HG03571 (cell line): Measurements from ENCODE around the gene CXCL17.

ENCODE experiments used
- ATAC-seq: cut with Tn5 transposase; IDR thresholded peaks from one replicate; pipeline ENCODE4 v1.9.1; 2021; ENCODE audit not compliant: unreplicated experiment

The CXCL17 gene

DNA sequence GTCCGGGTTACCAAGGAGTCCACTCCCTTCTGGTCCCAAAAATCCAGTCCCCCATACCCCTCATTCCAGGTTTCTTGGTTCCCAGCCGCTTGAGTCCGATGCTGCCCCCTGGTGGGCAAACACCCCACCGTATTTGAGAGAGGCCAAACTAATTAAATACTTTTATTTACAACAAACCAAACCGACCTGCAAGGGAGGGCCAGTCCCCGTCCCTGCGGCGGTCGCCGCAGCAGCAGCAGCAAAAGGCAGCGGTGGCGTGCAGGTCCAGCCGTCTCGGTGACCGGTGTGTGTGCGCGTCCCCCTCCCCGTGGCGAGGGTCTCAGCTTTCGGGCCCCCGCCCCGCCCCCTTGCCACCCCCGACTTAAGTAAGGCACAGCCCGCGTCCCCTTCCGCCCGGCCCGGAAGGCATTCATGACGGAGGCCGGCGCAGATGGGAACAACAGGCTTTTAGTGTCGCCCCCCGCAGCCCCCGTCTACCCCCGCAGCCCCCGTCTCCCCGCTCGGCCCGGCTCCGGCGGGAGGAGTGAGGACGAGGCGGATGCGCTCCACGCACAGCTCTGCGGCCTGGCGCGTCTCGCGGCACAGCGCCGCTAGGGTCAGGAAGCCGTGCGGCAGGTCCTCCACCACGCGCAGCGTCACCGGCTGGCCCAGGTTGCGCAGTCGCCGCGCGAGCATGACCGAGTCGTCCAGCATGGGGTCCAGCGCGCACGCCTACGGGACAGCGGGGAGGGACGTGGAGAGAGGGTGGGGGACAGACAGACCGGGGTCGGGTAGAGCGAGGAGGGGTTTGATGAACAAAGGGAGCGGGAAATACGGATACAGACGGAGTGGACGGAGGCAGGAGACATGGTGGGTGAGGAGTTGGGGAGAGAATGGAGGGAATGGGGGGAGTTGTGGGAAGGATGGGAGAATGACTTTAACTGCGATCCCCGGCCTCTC, 41.1 kb downstream of the CXCL17 start:
- no peak for ATAC-seq

DNA sequence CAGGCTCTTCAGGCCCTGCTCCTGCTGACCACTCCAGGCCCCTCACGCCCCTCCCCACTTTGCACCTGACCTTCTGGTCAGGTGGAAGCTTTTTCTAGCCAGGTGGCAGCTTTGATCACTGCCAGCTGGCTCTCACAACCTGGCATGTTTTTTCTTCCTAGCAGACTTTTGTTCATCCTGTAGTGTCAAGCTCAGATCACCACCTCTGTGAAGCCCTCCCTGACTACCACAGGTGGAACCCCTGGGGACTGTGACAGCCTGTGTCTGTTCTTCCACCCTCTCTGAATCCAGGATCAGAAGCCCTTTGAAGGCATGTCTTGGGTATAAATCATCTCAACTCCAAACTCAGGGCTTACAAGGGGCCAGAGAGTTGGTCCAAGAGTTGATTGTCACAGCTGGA, 42.3 kb downstream of the CXCL17 start:
- ATAC-seq, result no peak

DNA sequence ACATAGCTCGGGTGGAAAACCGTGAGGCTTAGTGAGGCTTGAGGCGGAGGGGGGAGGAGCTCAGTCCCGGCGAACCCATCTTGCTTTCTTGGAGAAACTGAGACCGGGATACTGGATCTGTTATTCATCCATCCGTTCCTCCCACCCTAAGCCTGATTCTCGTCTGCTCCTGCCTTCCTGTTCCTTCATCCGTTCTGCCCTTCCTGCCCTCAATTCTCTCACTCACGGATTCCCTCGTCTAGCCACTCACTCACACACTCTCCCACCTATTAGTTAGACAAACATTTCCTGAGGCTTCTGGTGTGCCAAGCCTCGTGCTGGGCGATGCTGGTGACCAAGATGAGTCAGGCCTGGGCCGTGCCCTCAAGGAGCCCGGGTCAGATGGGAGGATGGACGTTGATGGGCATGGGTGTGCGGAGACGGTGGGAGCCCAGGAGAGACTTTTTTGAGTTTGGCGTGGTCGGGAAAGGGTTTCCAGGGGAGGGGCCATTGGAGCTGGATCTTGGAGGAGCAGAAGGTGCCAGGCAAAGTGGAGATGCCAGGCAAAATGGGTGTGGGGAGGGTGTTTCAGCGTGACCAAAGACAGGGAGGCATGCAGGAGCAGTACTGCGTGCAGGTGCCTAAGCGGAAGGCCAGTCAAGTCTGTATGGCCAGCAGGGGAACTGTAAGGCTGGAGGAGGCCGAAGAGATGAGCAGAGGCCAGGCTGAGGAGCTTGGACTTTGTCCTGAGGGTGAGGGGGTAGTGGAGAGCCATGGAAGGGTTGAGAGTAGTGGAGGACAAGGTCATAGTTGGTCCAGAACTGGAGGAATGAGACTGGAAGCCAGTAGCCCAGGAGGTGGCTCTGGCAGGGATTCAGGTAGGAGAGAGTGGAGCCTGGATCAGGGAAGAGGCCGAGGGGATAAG, 45.2 kb downstream of the CXCL17 start:
- ATAC-seq, result no peak

DNA sequence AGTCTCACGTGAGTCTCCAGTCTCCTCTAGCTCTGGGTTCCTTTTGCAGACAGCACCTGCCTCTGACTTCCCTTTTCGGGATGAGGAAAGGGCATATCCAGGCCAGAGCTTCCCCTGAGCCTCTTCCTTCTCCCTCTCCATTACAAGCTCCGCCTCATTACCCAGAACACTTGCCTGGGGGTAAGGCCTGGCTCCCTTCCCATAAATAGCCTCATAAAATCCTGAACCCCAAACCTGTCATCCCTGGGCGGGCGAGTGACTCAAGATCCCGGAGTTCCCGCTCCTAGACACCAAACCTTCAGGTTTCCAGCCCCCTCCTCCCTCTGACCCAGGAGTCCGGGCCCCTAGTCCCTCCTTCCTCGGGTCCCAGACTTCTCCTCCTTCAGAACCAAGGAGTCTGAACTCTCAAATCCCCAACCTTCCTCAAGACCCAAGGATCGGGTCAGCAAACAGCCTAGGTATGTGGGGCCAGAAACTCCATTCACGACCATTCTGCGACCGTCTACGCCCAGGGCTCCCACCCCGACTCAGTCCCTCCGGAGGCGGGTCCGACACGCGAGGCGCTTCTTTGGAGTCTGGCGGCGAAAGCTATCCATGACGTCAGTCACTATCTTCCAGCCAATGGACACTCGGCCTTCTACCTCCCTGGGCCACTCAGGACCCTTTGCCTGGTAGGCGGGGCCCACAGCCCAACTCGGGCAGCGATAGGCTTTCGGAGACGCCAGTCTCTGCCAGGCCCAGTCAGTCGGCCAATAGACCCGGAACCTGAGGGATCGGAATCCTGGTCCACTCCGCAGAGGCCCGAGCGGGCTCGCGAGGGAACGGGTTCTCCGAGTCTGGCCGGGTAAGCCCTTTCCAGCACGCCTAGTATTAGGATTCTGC, 46.1 kb downstream of the CXCL17 start:
- peak; percentile 97 for ATAC-seq

DNA sequence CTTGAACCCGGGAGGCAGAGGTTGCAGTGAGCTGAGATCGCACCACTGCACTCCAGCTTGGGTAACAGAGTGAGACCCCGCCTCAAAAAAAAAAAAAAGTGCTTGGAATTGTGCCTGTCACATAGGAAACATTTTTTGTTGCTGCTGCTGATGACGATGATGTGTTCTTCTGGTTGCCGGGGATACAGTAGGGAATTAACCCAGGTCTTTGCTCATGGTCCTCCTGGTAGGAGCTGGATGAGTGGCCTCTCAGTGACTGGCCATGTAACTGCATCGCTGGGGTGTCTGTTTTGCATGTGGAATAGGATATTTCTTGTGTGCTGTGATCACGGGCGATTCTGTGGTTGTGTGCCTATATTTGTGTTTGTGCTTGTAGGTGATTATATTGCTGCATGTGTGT, 48.0 kb downstream of the CXCL17 start:
- no peak for ATAC-seq

DNA sequence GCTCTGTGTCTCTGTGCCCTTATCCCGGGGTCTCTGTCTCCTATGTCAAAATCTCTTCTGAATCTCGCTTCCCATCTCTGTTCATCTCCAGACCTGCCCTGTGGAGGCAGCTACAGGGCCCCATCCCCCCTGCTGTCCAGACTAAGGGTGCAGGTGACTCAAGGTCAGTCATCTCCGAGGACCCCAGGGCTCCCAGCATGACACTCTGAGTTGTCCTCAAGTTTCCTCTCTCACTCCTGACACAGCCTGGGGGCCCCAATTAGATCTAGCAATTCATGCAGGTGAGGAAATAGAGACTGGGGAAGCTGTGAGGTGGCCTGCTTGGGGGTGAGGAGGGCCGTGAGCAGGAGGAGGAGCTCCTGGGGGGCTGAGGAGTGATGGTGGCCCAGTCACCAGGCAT, 50.6 kb downstream of the CXCL17 start:
- ATAC-seq, result no peak

DNA sequence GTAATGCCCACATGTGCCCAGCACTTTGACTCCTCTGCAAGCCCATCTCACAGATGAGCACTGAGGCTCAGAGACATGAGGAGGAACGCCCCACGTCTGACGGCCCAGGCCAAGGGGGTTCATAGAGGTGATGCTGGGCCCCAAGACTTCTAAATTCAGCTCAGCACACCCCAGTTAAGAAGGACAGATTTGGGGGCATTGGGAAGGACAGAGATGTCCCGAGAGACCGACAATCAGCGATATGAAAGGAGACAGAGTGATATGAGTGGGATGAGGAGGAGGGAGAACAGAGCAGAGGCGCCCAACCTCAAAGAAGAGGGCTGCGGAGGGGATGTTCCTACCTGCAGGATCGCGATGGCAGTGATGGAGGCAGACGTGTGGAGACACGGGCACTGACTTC, 52.8 kb downstream of the CXCL17 start, which contains the start of gene CNFN:
CNFN (minus strand) TSS at position 399 of the 400 bp plus-strand sequence. CDS start 1,260 bp downstream, outside the sequence.
- ATAC-seq, result no peak

DNA sequence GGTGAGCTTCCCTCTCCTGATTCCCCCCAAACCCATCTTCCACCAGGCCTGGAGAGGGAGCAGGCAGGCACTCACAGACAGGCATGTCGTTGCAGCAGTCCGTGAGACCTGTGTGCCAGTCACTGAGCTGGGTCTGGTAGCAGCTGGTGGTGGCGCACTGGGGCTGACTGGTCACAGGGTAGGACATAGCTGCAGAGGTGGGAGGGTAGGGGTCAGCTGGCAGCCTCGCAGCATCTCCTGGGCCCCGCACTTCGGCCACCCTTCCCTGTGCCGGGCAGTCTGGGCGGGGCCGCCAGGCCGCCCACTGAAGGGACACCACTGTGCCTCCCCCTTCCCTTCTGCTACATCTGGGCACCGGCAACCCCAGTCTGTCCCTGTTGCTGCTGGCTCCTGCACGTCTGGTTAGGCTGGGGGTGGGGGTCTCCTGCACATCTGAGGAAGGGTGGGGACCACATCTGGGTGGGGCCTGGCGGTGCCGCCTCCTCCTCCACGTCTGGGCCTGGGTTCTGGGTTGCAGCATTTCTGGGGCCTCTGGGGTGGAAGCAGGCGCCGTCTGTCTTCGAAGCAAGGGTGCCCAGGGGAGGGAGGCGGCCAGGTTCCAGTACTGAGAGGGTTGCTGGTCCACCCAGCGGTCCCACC, 53.8 kb downstream of the CXCL17 start:
- no peak for ATAC-seq

DNA sequence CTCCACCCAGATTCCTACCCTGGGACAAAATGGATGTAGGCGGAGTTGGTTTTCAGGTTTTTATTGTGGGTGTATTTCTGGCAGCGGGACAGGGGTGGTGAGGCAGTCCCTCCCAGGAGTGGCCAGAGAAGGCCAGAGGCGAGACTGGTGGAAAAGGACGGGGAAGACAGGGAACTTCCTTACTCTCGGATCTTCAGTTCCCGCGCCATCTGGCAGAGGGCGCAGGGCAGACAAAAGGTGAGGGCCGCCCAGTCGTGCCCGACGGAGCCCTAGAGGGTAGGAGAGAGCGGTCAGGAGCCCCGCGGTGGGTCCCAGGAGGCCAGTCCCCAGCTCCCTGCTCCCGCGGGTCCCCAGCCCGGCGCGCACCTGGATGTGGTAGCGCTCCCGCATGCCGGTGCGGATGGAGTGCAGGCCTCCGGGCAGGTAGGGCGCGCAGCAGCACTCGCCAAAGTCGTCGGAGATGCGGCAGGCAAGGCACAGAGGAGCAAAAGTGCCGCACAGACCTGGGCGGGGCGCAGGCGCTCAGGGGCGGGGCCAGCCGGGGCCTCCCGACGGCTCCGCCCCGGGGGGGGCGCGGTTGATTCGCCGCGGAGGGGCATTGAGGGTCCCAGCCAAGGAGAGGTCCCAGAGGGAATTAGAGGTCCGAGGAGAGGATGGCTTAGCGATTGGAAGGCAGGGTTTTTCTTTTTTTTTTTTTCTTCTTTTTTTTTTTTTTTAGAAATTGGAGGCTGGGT, 55.6 kb downstream of the CXCL17 start:
- ATAC-seq, result no peak

DNA sequence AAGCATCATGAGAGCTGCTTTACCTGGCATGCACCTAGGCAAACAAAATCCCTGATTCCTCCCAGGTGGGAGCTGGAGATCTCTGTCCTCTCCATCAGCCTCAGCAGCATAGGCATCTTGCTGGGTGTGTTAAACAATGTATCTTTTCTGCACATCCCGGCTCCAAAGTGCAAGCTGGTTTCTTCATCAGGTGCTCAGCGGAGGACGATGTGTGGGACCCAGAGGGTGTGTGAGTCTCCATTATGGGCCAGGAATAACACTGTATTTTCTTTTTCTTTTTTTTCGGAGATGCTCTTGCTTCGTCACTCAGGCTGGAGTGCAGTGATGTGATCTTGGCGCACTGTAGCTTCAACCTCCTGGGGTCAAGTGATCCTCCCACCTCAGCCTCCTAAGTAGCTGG, 62.6 kb downstream of the CXCL17 start:
- ATAC-seq, result no peak
